ENCODE data around the gene ACOT2. TPM values are rescaled to one million over a fixed set of nuclear protein-coding genes. Genes with fewer than 3 reads are reported as not detected.

The ACOT2 gene
- 15.2 and 32.5 TPM in 2 replicates for total RNA-seq (ENCODE audit: low replicate concordance)

GRCh38 chr14:73569185-73569958, at the start of gene ACOT2:
Gene ACOT2, plus strand, starts transcription at chr14:73569213. Its CDS starts 28 bp downstream, at chr14:73569241.

GRCh38 chr14:73591690-73592449, 22.9 kb downstream of the ACOT2 start, which contains the start of gene ACOT4:
Gene ACOT4, plus strand, starts transcription at chr14:73591873. Its CDS starts 87 bp downstream, at chr14:73591960.

GRCh38 chr14:73612339-73613045, 43.5 kb downstream of the ACOT2 start, which contains the start of gene ACOT6:
Gene ACOT6, plus strand, starts transcription at chr14:73612517. Its CDS starts 55 bp downstream, at chr14:73612572.

Other genes with a start within 250 kb of the ACOT2 start
- 19.1 and 35.3 TPM in 2 replicates for gene NUMB, start 110.7 kb upstream of the ACOT2 start, total RNA-seq (ENCODE audit: low replicate concordance)
- 7.5 and 15.8 TPM in 2 replicates for gene RIOX1, start 78.3 kb upstream of the ACOT2 start, total RNA-seq (ENCODE audit: low replicate concordance)
- 3.0 and 3.6 TPM in 2 replicates for gene ACOT1, start 32.1 kb upstream of the ACOT2 start, total RNA-seq (ENCODE audit: low replicate concordance)
- 0.12 TPM in 1 of 2 replicates, not detected in the other for gene HEATR4, start 10.3 kb upstream of the ACOT2 start, total RNA-seq (ENCODE audit: low replicate concordance)
- gene ACOT4, start 22.7 kb downstream of the ACOT2 start, total RNA-seq (ENCODE audit: low replicate concordance) = 0.12 and 0.68 TPM in 2 replicates
- not detected in 2 replicates for gene ACOT6, start 43.3 kb downstream of the ACOT2 start, total RNA-seq (ENCODE audit: low replicate concordance)
- gene DNAL1, start 75.8 kb downstream of the ACOT2 start, total RNA-seq (ENCODE audit: low replicate concordance) = 3.9 and 8.7 TPM in 2 replicates
- 6.6 and 14.1 TPM in 2 replicates for gene PNMA1, start 145.2 kb downstream of the ACOT2 start, total RNA-seq (ENCODE audit: low replicate concordance)

Measured in smooth muscle cell of the coronary artery (primary cell).